ACHN (cell line): ENCODE measurements around the gene IL36G.

ENCODE experiments used
- DNase-seq: peaks from one replicate; pipeline ENCODE4 v3.0.0-alpha.2; 2015
- in situ Hi-C: cut with HindIII; loops from 2 replicates; pipeline ENCODE4 v1.10.0; 2017; ENCODE audit warnings: low sequenced_read_pairs, low pct_ligation_motif_present, low pct_unique_long_range_greater_than_20kb

IL36G gene

GRCh38 chr2:113011108-113011507, 33.3 kb downstream of the IL36G start:
- in situ Hi-C loops, result no loop called here
- no peak for DNase-seq

GRCh38 chr2:113012436-113013335, 34.9 kb downstream of the IL36G start:
- in situ Hi-C loops, result no loop called here
- DNase-seq, result no peak

- in situ Hi-C loops, result no loop called here
- no peak for DNase-seq
Observed at GRCh38 chr2:113013336-113013661, 35.5 kb downstream of the IL36G start.

- DNase-seq, result no peak
- in situ Hi-C loops, result no loop called here
Observed at GRCh38 chr2:113014067-113014466, 36.3 kb downstream of the IL36G start.

GRCh38 chr2:113015042-113015441, 37.2 kb downstream of the IL36G start:
- in situ Hi-C loops, result no loop called here
- no peak for DNase-seq

GRCh38 chr2:113015655-113016054, 37.8 kb downstream of the IL36G start:
- DNase-seq, result no peak
- in situ Hi-C loops, result no loop called here

GRCh38 chr2:113018509-113018908, 40.7 kb downstream of the IL36G start:
- no peak for DNase-seq
- in situ Hi-C loops, result no loop called here

GRCh38 chr2:113021312-113021711, 43.5 kb downstream of the IL36G start:
- no peak for DNase-seq

GRCh38 chr2:113024764-113025163, 47.0 kb downstream of the IL36G start:
- no peak for DNase-seq
- in situ Hi-C loops, result no loop called here

More at GRCh38 chr2:113021312-113021711, 43.5 kb downstream of the IL36G start:
- in situ Hi-C loops, result no loop called here

GRCh38 chr2:113025737-113026136, 47.9 kb downstream of the IL36G start:
- in situ Hi-C loops, result no loop called here
- DNase-seq, result no peak

- no peak for DNase-seq
- in situ Hi-C loops, result no loop called here
Observed at GRCh38 chr2:113027691-113028090, 49.9 kb downstream of the IL36G start.

GRCh38 chr2:113028112-113028511, 50.3 kb downstream of the IL36G start:
- no peak for DNase-seq

GRCh38 chr2:113032737-113033136, 54.9 kb downstream of the IL36G start:
- no peak for DNase-seq
- in situ Hi-C loops, result no loop called here

More at GRCh38 chr2:113028112-113028511, 50.3 kb downstream of the IL36G start:
- in situ Hi-C loops, result no loop called here

GRCh38 chr2:113034016-113034415, 56.2 kb downstream of the IL36G start:
- in situ Hi-C loops, result no loop called here
- DNase-seq, result no peak
